GM23248 (cell line): Measurements from ENCODE around the gene PARP3. TPM values are rescaled to one million over a fixed set of nuclear protein-coding genes. Genes with fewer than 3 reads are reported as not detected.

Experiments used
- DNase-seq: peaks from one replicate; pipeline ENCODE4 v3.0.0-alpha.2; 2015
- H2AFZ ChIP-seq: fragments of 200-600 bp; sonication (generic); 2 replicates; pipeline ENCODE4 v1.6.1; 2016; ENCODE audit warnings: antibody characterized with exemption
- H3F3A ChIP-seq: fragments of 200-600 bp; sonication (generic); 2 replicates; pipeline ENCODE4 v1.6.1; 2016; ENCODE audit warnings: mild to moderate bottlenecking, antibody characterized with exemption, mixed run types; ENCODE audit not compliant: insufficient read depth
- H3K27ac ChIP-seq: fragments of 200-600 bp; sonication (generic); 2 replicates; pipeline ENCODE4 v1.5.1; 2016; ENCODE audit warnings: mild to moderate bottlenecking
- H3K27me3 ChIP-seq: fragments of 200-600 bp; sonication (generic); replicated peaks from 2 replicates; pipeline ENCODE4 v1.6.1; 2016; ENCODE audit warnings: mild to moderate bottlenecking; ENCODE audit not compliant: insufficient read depth
- H3K36me3 ChIP-seq: fragments of 200-600 bp; sonication (generic); 2 replicates; pipeline ENCODE4 v1.6.1; 2016; ENCODE audit warnings: low read depth, mild to moderate bottlenecking
- H3K4me1 ChIP-seq: fragments of 200-600 bp; sonication (generic); 2 replicates; pipeline ENCODE4 v1.6.1; 2016; ENCODE audit warnings: mild to moderate bottlenecking; ENCODE audit not compliant: insufficient read depth
- H3K4me2 ChIP-seq: fragments of 200-600 bp; sonication (generic); one replicate; pipeline ENCODE4 v1.6.1; 2016; ENCODE audit warnings: mild to moderate bottlenecking; ENCODE audit not compliant: unreplicated experiment
- H3K4me3 ChIP-seq: fragments of 200-600 bp; sonication (generic); 2 replicates; pipeline ENCODE4 v1.5.1; 2016; ENCODE audit warnings: mild to moderate bottlenecking
- H3K79me2 ChIP-seq: fragments of 200-600 bp; sonication (generic); 2 replicates; pipeline ENCODE4 v1.6.1; 2016; ENCODE audit warnings: mild to moderate bottlenecking; ENCODE audit not compliant: insufficient read depth
- H3K9ac ChIP-seq: fragments of 200-600 bp; sonication (generic); 2 replicates; pipeline ENCODE4 v1.6.1; 2016; ENCODE audit warnings: mild to moderate bottlenecking
- H3K9me2 ChIP-seq: fragments of 200-600 bp; sonication (generic); 2 replicates; pipeline ENCODE4 v1.6.1; 2016; ENCODE audit warnings: mixed run types, mild to moderate bottlenecking, moderate library complexity; ENCODE audit not compliant: insufficient read depth
- H3K9me3 ChIP-seq: fragments of 200-600 bp; sonication (generic); one replicate; pipeline ENCODE4 v1.6.1; 2017; ENCODE audit warnings: low read depth
- H4K20me1 ChIP-seq: fragments of 200-600 bp; sonication (generic); 2 replicates; pipeline ENCODE4 v1.6.0; 2016; ENCODE audit not compliant: insufficient read depth
- EZH2 ChIP-seq: fragments of 200-600 bp; sonication (generic); IDR thresholded peaks from 2 replicates; pipeline ENCODE4 v1.6.1; 2018; ENCODE audit warnings: antibody characterized with exemption, mild to moderate bottlenecking; ENCODE audit not compliant: insufficient read depth, poor library complexity, severe bottlenecking
- EZH2phosphoT487 ChIP-seq: fragments of 200-600 bp; sonication (generic); IDR thresholded peaks from 2 replicates; pipeline ENCODE4 v1.6.1; 2018; ENCODE audit warnings: antibody characterized with exemption, moderate library complexity, mild to moderate bottlenecking, low read depth; ENCODE audit not compliant: insufficient read depth
- WGBS, 2 experiments: methylation state at CpG; one replicate each; pipeline ENCODE4 v1.1.6; 2015 to 2017; ENCODE audit warnings: low lambda C conversion rate in 2 of 2, low coverage in 1 of 2; ENCODE audit errors: missing lambda C conversion rate in 2 of 2; 5-methylcytosine and 5-hydroxymethylcytosine counted together
- in situ Hi-C: fragments of 300-500 bp; cut with MboI; formaldehyde crosslinking; loops from 2 replicates; pipeline ENCODE4 v1.15.0; 2020
- polyA plus RNA-seq: library from polyadenylated mRNA; unstranded; fragments of >200 nt; fragmentation: Nextera tagmentation; extraction: Ambion mirVana; gene quantifications from 2 replicates; pipeline ENCODE4 v1.2.1, GENCODE V29; 2016
- total RNA-seq: library from RNA; depleted of rRNA; stranded (reverse); fragments of >200 nt; shearing (Covaris generic); gene quantifications from 2 replicates; pipeline ENCODE4 v1.2.3, GENCODE V29; 2014

The PARP3 gene
- total and polyA plus RNA-seq, 2 experiments from 2014 or later: 60.4 to 80.4 TPM

DNA sequence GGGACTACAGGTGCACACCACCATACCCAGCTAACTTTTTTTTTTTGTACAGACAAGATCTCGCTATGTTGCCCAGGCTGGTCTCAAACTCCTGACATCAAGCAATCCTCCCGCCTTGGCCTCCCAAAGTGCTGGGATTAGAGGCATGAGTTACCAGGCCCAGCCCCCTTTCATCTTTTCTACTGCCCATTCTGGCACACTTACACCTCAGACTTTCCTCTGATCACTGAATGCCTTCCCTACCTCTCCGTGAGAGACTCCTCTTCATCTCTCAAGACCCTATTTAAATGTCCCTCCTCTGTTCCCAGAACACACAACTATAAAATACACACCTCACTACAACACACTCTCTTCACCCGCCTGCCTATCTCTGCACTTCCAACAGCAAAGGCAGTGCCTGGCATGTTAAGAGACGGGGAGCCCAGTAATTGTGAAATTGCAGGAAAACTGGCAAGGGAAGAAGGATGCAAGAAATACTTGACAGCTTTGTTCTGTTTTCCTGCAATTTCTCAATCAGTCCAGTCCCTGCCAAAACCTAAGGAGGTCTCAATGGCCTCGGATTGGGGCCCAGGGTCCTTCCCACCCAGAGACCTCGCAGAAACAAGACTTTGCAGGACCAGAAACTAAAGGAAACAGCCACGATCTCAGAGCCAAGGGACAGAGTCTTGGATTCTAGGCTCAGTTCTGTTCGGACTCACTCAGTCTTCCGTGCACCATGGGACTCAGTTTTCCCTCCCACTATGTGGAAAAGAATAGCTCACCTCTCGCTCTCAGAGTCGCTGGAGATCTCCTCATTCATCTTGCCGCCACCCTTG lies 1.3 kb upstream of the PARP3 start:
- peak overlapping the region; percentile 76 for H2AFZ ChIP-seq
- 19 to 24% methylated on average over 13 of the region's 13 CpGs for WGBS, 2 experiments
- in situ Hi-C loops: no loop called here

DNA sequence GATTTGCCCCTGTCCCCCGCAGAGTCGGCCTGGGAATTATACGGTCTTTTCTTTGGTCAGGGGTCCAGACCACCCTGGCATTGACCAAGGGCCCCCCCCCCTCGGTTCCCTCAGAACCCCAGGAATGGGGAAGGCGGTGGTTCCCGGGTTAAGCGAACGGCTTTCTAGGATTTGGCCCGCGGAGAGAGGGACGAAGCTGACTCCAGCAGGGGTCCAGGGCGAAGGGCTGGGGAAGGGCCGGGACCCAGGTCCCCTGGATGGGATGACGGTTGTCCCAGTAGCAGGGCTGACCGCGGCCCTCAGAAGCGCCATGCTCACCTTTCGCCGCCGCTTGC lies 733 bp upstream of the PARP3 start:
- Histone ChIP-seq H3K36me3 (no peaks in the 10 kb centered on the region; the same call in 1 of the 2 replicates), H3F3A (peaks cover 13% of the 10 kb centered on the region; the same call in 1 of the 2 replicates), H3K4me2 (peak overlapping the region; percentile 95), H3K79me2 (peaks cover 39% of the 10 kb centered on the region), H3K9me2 (no peaks in the 10 kb centered on the region), H3K27ac (peak overlapping the region; percentile 69), H3K9me3 (no peaks in the 10 kb centered on the region), H2AFZ (peak overlapping the region; percentile 76), H3K27me3 (no peaks in the 10 kb centered on the region), H3K4me3 (peak overlapping the region; percentile 92), H3K9ac (peak overlapping the region; percentile 89), H3K4me1 (peaks cover 20% of the 10 kb centered on the region), H4K20me1 (no peaks in the 10 kb centered on the region)
- TF ChIP-seq EZH2 (no peak), EZH2phosphoT487 (no peak)
- 0 to 4% methylated on average over 15 to 16 of the region's 20 CpGs for WGBS, 2 experiments
- no peak for DNase-seq
- in situ Hi-C loops: no loop called here

More for the DNA sequence above, 1.3 kb upstream of the PARP3 start:
- Histone ChIP-seq H3K27me3 (no peaks in the 10 kb centered on the region), H4K20me1 (no peaks in the 10 kb centered on the region), H3K9me3 (no peaks in the 10 kb centered on the region), H3K27ac (peak overlapping the region; percentile 69), H3K4me1 (peaks cover 20% of the 10 kb centered on the region), H3F3A (peaks cover 13% of the 10 kb centered on the region; the same call in 1 of the 2 replicates), H3K36me3 (no peaks in the 10 kb centered on the region; the same call in 1 of the 2 replicates), H3K79me2 (peaks cover 39% of the 10 kb centered on the region), H3K9me2 (no peaks in the 10 kb centered on the region), H3K4me2 (peak overlapping the region; percentile 95), H3K9ac (peak overlapping the region; percentile 89), H3K4me3 (peak overlapping the region; percentile 92)
- TF ChIP-seq EZH2: no peak
- no peak for TF ChIP-seq EZH2phosphoT487
- peak; percentile 72 for DNase-seq

DNA sequence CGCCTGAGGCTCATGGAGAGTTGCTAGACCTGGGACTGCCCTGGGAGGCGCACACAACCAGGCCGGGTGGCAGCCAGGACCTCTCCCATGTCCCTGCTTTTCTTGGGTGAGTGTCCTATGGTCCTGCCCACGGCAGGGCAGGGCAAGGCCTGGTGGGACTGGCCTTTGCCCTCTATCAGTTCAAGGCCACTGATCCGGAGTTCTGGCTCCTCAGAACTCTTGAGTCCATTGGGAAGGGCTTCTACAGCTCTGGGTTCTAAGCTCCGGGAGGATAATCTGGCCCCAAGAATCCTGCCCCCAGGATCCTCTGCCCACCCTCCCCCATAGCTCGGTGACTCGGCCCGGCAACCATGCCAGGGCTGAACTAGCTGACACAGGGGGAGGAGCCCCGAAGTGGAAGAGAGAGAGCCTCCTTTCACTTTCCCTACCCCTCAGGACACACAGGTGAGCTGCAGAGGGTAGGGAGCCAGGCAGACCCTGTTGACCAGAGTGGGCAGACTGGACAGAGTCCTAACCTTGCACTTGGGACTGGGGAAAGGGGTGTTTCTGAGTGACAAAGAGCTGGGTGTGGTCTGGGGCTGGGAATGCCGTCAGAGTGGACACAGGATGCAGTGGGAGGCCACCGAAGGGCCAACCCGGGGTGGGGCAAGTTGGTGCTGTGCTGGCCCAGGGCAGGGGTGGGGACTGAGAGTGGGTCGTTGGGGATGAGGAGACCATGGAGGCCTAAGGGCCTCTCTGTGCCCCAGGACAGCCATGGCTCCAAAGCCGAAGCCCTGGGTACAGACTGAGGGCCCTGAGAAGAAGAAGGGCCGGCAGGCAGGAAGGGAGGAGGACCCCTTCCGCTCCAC lies 664 bp downstream of the PARP3 start:
- 11 to 22% methylated on average over 12 to 17 of the region's 17 CpGs for WGBS, 2 experiments
- in situ Hi-C loops: no loop called here

More for the DNA sequence above, 664 bp downstream of the PARP3 start:
- Histone ChIP-seq H3K36me3 (no peaks in the 10 kb centered on the region), H3K9me2 (no peaks in the 10 kb centered on the region), H3K79me2 (peaks cover 38% of the 10 kb centered on the region), H3K4me2 (peak overlapping the region; percentile 82), H2AFZ (peak overlapping the region; percentile 82), H3K4me3 (peak overlapping the region; percentile 71), H3K9ac (peak overlapping the region; percentile 90), H3F3A (peaks cover 13% of the 10 kb centered on the region; the same call in 1 of the 2 replicates), H3K4me1 (peaks cover 20% of the 10 kb centered on the region), H4K20me1 (no peaks in the 10 kb centered on the region), H3K27me3 (no peaks in the 10 kb centered on the region), H3K9me3 (no peaks in the 10 kb centered on the region), H3K27ac (peak overlapping the region; percentile 94)
- DNase-seq: peak; percentile 94
- TF ChIP-seq EZH2: no peak
- no peak for TF ChIP-seq EZH2phosphoT487
